Prostate gland (tissue), 2 donors: ENCODE results near the gene MANBA. TPM values are rescaled to one million over a fixed set of nuclear protein-coding genes. Genes with fewer than 3 reads are reported as not detected.

Experiments used
- DNase-seq: peaks from one replicate; pipeline ENCODE4 v3.0.0-alpha.2; 2019; ENCODE audit warnings: low spot score
- H3K27ac ChIP-seq, 2 donors: fragments of 200-600 bp; sonication (generic); 2 replicates each; pipeline ENCODE4 v1.5.1; 2017 to 2019
- H3K27me3 ChIP-seq: fragments of 200-600 bp; sonication (generic); replicated peaks from 2 replicates; pipeline ENCODE4 v1.5.1; 2019; ENCODE audit not compliant: insufficient read depth
- H3K36me3 ChIP-seq, 2 donors: fragments of 200-600 bp; sonication (generic); 1 replicate in 1 of 2; 2 replicates in 1 of 2; pipeline versions ENCODE4 v1.5.1 to v1.8.1; 2017 to 2019
- H3K4me1 ChIP-seq: fragments of 200-600 bp; sonication (generic); replicated peaks from 2 replicates; pipeline ENCODE4 v1.5.1; 2019
- H3K4me3 ChIP-seq, 2 donors: fragments of 200-600 bp; sonication (generic); 2 replicates each; pipeline ENCODE4 v1.5.1; 2017 to 2019
- H3K9me3 ChIP-seq: fragments of 200-600 bp; sonication (generic); 2 replicates; pipeline ENCODE4 v1.5.1; 2017
- CTCF ChIP-seq, 4 experiments: fragments of 200-600 bp in 2 of 4; fragments of 450-650 bp in 2 of 4; sonication (generic) in 2 of 4; IDR thresholded peaks; 1 replicate in 3 of 4; 2 replicates in 1 of 4; pipeline ENCODE4 v1.5.1; 2016 to 2019; ENCODE audit warnings: antibody characterized with exemption in 4 of 4, mild to moderate bottlenecking in 2 of 4, moderate library complexity in 2 of 4
- POLR2A ChIP-seq: fragments of 450-650 bp; IDR thresholded peaks from one replicate; pipeline ENCODE4 v1.6.1; 2016; ENCODE audit warnings: antibody characterized with exemption, mild to moderate bottlenecking
- POLR2AphosphoS5 ChIP-seq: sonication (generic); formaldehyde crosslinking; IDR thresholded peaks from one replicate; pipeline ENCODE4 v1.6.1; 2017; ENCODE audit warnings: antibody characterized with exemption
- WGBS: methylation state at CpG from one replicate; pipeline ENCODE4 v1.1.5; 2018; 5-methylcytosine and 5-hydroxymethylcytosine counted together
- intact Hi-C: fragments of 100-400 bp; cut with DNase I; formaldehyde crosslinking; loops from one replicate; pipeline ENCODE4 v1.14.2; 2022
- total RNA-seq, 2 donors: library from RNA; depleted of rRNA; stranded (reverse); fragments of >200 nt; gene quantifications; one replicate each; pipeline ENCODE4 v1.1.0, GENCODE V29; 2016

The MANBA gene
- total RNA-seq, 2 donors from 2014 or later: 29.7 to 41.6 TPM

DNA sequence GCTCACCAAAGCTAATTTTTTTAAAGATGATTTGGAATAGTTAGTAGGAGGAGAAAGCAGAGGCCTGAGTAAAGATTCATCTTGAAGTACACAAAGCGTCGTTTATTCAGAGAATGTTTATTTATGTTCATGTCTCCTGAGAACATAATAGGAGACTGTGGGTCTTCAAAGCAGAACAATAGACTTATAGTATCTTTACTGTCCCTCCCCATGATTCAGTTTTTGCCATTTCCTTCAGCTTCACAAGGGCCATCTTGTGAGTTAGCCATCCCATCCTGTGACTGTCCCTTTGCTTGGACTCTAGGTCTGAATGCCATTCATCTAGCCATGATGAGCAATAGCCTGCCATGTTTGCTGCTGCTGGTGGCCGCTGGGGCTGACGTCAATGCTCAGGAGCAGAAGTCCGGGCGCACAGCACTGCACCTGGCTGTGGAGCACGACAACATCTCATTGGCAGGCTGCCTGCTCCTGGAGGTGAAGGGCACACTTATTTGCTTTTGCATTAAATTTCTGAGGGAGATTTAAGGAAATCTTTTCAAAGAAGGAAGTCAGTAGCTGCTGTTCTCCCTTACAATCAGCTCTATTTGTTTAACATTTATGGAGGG is 153.8 kb downstream of the MANBA start:
- Histone ChIP-seq H3K36me3 (no peaks in the 10 kb centered on the region), H3K4me1 (no peaks in the 10 kb centered on the region)
- WGBS: 65% methylated on average over 7 of the region's 7 CpGs

GRCh38 chr4:102606261-102606660 is 154.5 kb downstream of the MANBA start:
- Histone ChIP-seq H3K9me3 (no peaks in the 10 kb centered on the region), H3K27me3 (no peaks in the 10 kb centered on the region), H3K27ac (no peak overlapping the region), H3K36me3 (no peaks in the 10 kb centered on the region), H3K4me1 (no peaks in the 10 kb centered on the region), H3K4me3 (no peak overlapping the region)
- no peak for TF ChIP-seq POLR2AphosphoS5
- WGBS: 85% methylated on average over 3 of the region's 3 CpGs
- intact Hi-C loops: no loop called here
- DNase-seq: no peak

More for the DNA sequence above, 153.8 kb downstream of the MANBA start:
- H3K27ac ChIP-seq: no peak overlapping the region
- intact Hi-C loops: no loop called here
- no peak for TF ChIP-seq CTCF (IDR thresholded peaks at IDR 0.05)
- TF ChIP-seq POLR2A: no peak
- no peak for TF ChIP-seq POLR2AphosphoS5
- H3K9me3 ChIP-seq: no peaks in the 10 kb centered on the region
- H3K27me3 ChIP-seq: no peaks in the 10 kb centered on the region
- H3K4me3 ChIP-seq: no peak overlapping the region
- DNase-seq: no peak

DNA sequence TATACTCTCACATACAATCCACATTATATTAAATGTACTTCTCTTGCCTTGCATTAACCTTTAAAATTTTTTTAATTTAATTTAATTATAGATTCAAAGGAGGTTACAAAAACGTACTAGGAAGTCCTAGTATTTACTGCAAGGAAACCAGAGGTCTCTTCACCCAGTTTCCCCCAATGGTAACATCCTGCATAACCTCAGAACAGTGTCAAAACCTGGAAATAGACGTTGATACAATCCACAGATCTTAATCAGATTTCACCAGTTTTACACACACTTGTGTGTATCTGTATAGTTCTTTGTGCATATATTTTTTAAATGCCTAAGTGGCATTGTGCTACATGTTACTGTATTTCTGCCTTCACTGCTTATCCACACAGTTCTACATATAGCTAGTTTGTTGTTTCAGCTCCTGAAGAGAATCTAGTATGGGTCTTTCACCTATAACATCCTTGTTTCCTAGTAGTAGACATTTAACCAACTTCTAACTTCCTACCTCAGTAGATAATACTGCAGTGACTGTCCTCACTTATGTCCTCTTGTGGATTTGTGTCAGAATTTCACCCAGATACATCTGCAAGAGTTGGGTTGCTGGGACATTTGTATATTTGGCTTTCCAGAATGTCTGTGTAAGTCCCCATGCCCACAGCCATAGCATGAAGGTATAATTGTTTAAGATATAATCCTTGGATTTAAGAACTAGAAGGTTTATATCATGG is 156.4 kb downstream of the MANBA start:
- intact Hi-C loops: loop anchor here (5.0 kb wide), 1 partner anchor 102 kb away; the partner anchor contains the start of gene NFKB1
- H3K4me3 ChIP-seq: no peak overlapping the region
- no peak for DNase-seq
- no peaks in the 10 kb centered on the region for H3K36me3 ChIP-seq
- no peaks in the 10 kb centered on the region for H3K9me3 ChIP-seq
- H3K27ac ChIP-seq: no peak overlapping the region
- H3K4me1 ChIP-seq: no peaks in the 10 kb centered on the region
- no peaks in the 10 kb centered on the region for H3K27me3 ChIP-seq
- TF ChIP-seq POLR2AphosphoS5: no peak
- no peak for TF ChIP-seq CTCF (IDR thresholded peaks at IDR 0.05)
- no peak for TF ChIP-seq POLR2A
- WGBS: 76% methylated on average over 2 of the region's 2 CpGs

DNA sequence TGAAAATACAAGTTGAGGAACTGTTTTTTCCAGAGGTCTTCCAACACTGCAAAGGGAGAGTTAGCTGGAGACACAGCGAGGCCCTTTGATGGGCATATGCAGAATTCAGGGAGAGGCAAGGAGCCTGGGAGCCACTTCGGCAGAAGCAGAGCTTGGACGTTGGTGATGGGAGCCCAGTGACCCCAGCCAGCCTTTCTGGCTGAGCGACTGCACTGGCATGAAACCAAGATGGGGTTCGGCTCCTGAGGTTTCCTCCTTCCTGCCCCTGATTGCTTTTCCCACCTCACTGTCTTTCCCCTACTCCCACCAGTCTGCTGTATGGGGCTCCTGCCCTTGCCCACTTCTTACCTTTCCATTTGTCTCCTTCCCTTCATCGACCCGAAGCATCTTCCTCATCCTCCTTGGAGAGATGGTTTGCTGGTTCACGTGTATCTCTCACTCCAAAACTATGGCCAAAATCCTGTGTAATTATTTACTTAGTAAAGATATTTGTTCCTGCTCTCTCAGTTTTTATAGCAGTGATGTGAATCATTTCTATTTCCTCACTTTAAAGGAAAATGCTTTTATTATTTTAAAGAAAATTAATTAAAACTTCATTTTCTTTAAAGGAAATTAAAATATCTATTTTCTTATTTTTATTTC is 159.1 kb downstream of the MANBA start:
- Histone ChIP-seq H3K36me3 (no peaks in the 10 kb centered on the region), H3K4me3 (no peak overlapping the region), H3K27ac (no peak overlapping the region), H3K27me3 (no peaks in the 10 kb centered on the region), H3K4me1 (no peaks in the 10 kb centered on the region), H3K9me3 (no peaks in the 10 kb centered on the region)
- DNase-seq: no peak
- WGBS: 61% methylated on average over 8 of the region's 8 CpGs
- TF ChIP-seq CTCF (IDR thresholded peaks at IDR 0.05) (no peak), POLR2A (no peak), POLR2AphosphoS5 (no peak)
- intact Hi-C loops: loop anchor here (5.0 kb wide), 1 partner anchor 99 kb away; the partner anchor contains the start of gene NFKB1

DNA sequence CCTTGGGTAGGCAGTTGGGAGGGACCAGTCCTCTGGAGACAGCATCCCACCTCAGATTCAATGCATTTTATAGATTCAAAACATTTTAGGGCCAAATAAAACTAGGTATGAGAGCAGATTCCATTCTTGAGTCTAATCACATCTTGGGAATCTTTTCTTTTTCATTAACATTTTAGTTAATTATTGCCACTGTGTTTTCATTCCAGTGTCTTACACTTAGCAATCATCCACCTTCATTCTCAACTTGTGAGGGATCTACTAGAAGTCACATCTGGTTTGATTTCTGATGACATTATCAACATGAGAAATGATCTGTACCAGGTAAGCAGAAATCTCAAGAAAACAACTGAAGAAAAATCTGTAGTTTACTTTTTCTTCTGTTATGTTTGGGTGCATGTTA is 160.1 kb downstream of the MANBA start:
- H3K4me1 ChIP-seq: no peaks in the 10 kb centered on the region
- intact Hi-C loops: loop anchor here (5.0 kb wide), 1 partner anchor 98 kb away; the partner anchor contains the start of gene NFKB1
- TF ChIP-seq CTCF (IDR thresholded peaks at IDR 0.05) (no peak), POLR2A (no peak), POLR2AphosphoS5 (no peak)
- DNase-seq: no peak
- H3K27me3 ChIP-seq: no peaks in the 10 kb centered on the region
- H3K27ac ChIP-seq: no peak overlapping the region
- H3K36me3 ChIP-seq: no peaks in the 10 kb centered on the region
- no peaks in the 10 kb centered on the region for H3K9me3 ChIP-seq
- no peak overlapping the region for H3K4me3 ChIP-seq
